Mucosa of rectum (tissue), 2 donors: ENCODE data around the gene SPEG.

Source experiments
- H3K27ac ChIP-seq, 2 donors: one replicate each; pipeline ENCODE4 v1.7.0; 2013; ENCODE audit warnings: inconsistent platforms in 2 of 2, low read depth in 2 of 2, low read length in 2 of 2
- H3K27me3 ChIP-seq, 2 donors: one replicate each; pipeline ENCODE4 v1.7.0; 2013; ENCODE audit warnings: low read length in 2 of 2; ENCODE audit not compliant: control insufficient read depth in 2 of 2, insufficient read depth in 2 of 2
- H3K36me3 ChIP-seq, 2 donors: one replicate each; pipeline ENCODE4 v1.7.0; 2013; ENCODE audit warnings: low read length in 2 of 2; ENCODE audit not compliant: control insufficient read depth in 2 of 2, insufficient read depth in 2 of 2
- H3K4me1 ChIP-seq, 2 donors: one replicate each; pipeline ENCODE4 v1.7.0; 2013; ENCODE audit warnings: low read length in 2 of 2, mild to moderate bottlenecking in 1 of 2; ENCODE audit not compliant: control insufficient read depth in 2 of 2, insufficient read depth in 2 of 2
- H3K4me3 ChIP-seq, 2 donors: one replicate each; pipeline ENCODE4 v1.7.0; 2013; ENCODE audit warnings: low read length in 2 of 2
- H3K9ac ChIP-seq, 2 donors: one replicate each; pipeline ENCODE4 v1.7.0; 2013; ENCODE audit warnings: low read length in 2 of 2, low read depth in 1 of 2, mild to moderate bottlenecking in 1 of 2
- H3K9me3 ChIP-seq, 2 donors: one replicate each; pipeline ENCODE4 v1.7.0; 2013; ENCODE audit warnings: low read length in 2 of 2; ENCODE audit not compliant: control insufficient read depth in 2 of 2
- donor health status: healthy.
- donor health status: Normal muscosa, but diverticular disease.

The SPEG gene

DNA sequence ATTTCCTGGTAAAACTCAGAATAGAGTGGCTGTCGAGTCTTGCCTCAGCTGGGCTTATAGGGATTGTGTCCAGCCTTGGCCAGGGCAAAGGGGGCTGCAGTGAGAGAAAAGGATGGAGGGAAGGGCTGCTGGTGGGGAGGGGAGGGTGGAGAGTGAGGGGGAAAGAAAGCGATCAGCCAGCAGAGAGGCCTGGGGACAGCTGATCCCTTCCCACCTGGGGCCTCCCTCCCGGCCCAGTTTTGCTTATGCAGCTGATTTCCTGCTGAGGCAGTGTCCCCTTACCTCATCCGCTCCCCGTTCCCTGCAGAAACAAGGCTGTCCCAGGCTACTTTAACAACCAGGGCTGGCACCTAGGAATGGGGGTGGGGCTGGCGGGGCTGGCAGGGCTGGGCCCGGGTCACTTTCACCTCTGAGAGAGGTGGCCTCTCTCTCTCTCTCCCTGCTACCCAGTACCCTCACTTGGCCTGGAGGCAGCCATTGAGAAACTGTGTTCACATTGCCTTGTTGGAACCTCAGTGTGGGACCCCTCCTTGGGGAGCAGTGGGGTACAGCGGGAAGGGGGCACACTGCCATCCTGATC, 51.8 kb downstream of the SPEG start:
- Histone ChIP-seq H3K36me3 (no peaks in the 10 kb centered on the region), H3K27me3 (peaks cover 22 to 43% of the 10 kb centered on the region in 2 donors), H3K4me1 (peaks cover 4 to 6% of the 10 kb centered on the region in 2 donors), H3K9ac (no peak overlapping the region), H3K4me3 (no peak overlapping the region), H3K9me3 (no peaks in the 10 kb centered on the region), H3K27ac (no peak overlapping the region)

DNA sequence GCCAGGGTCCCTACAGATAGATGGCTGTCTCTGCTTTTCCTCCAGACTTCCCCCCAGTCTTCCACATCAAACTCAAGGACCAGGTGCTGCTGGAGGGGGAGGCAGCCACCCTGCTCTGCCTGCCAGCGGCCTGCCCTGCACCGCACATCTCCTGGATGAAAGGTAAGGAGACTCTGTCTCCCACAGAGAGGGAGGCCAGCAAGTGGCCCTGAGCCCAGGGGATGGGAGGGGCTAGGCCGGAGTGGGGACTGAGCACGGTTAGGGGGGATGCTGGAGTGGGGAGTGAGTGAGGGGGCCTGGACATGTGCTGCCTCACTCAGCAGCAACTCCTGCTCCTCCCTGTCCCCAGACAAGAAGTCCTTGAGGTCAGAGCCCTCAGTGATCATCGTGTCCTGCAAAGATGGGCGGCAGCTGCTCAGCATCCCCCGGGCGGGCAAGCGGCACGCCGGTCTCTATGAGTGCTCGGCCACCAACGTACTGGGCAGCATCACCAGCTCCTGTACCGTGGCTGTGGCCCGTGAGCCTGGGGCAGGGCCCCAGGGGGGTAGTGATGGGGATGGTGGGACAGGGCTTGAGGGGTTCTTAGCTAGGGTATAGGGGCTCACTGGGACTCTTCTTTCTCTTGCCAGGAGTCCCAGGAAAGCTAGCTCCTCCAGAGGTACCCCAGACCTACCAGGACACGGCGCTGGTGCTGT, 53.7 kb downstream of the SPEG start:
- H3K4me1 ChIP-seq = peaks cover 4 to 6% of the 10 kb centered on the region in 2 donors
- no peak overlapping the region for H3K4me3 ChIP-seq
- no peaks in the 10 kb centered on the region for H3K36me3 ChIP-seq
- peaks cover 22 to 31% of the 10 kb centered on the region in 2 donors for H3K27me3 ChIP-seq
- H3K9ac ChIP-seq = no peak overlapping the region
- H3K9me3 ChIP-seq = no peaks in the 10 kb centered on the region
- no peak overlapping the region for H3K27ac ChIP-seq

DNA sequence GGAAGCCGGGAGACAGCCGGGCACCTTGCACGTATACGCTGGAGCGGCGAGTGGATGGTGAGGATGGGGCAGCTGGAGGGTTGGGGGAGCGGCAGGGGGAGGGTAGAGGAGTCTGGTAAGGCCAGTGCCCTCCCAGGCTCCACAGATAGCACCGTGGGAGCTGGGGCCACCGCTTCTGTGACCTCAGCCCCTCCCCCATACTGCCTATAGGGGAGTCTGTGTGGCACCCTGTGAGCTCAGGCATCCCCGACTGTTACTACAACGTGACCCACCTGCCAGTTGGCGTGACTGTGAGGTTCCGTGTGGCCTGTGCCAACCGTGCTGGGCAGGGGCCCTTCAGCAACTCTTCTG, 54.2 kb downstream of the SPEG start:
- Histone ChIP-seq H3K27me3 (peaks cover 22 to 30% of the 10 kb centered on the region in 2 donors), H3K4me1 (peaks cover 4 to 6% of the 10 kb centered on the region in 2 donors), H3K9ac (no peak overlapping the region), H3K27ac (no peak overlapping the region), H3K9me3 (no peaks in the 10 kb centered on the region), H3K36me3 (no peaks in the 10 kb centered on the region), H3K4me3 (no peak overlapping the region)

DNA sequence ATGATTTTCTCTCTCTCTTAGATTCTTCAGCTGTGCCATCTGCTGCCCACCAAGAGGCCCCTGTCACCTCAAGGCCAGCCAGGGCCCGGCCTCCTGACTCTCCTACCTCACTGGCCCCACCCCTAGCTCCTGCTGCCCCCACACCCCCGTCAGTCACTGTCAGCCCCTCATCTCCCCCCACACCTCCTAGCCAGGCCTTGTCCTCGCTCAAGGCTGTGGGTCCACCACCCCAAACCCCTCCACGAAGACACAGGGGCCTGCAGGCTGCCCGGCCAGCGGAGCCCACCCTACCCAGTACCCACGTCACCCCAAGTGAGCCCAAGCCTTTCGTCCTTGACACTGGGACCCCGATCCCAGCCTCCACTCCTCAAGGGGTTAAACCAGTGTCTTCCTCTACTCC, 54.7 kb downstream of the SPEG start:
- H3K27me3 ChIP-seq = peaks cover 19 to 30% of the 10 kb centered on the region in 2 donors
- no peaks in the 10 kb centered on the region for H3K36me3 ChIP-seq
- no peak overlapping the region for H3K4me3 ChIP-seq
- H3K27ac ChIP-seq = no peak overlapping the region
- no peak overlapping the region for H3K9ac ChIP-seq
- H3K4me1 ChIP-seq = peaks cover 1 to 2% of the 10 kb centered on the region in 2 donors
- no peaks in the 10 kb centered on the region for H3K9me3 ChIP-seq

DNA sequence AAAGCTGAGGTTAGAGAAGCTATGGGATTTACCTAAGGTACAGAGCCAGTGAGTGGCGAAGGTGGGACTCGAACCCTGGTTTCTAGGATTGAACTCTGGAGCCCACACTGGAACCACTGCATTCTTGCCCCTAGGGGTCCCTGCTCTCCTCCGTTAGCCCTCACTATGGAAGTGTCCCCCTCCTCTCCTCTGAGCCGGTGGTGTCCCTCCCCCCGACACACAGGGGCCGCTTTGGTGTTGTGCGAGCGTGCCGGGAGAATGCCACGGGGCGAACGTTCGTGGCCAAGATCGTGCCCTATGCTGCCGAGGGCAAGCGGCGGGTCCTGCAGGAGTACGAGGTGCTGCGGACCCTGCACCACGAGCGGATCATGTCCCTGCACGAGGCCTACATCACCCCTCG, 55.5 kb downstream of the SPEG start:
- Histone ChIP-seq H3K27ac (no peak overlapping the region), H3K9ac (no peak overlapping the region), H3K27me3 (peaks cover 24 to 33% of the 10 kb centered on the region in 2 donors), H3K4me3 (no peak overlapping the region), H3K9me3 (no peaks in the 10 kb centered on the region), H3K4me1 (no peaks in the 10 kb centered on the region), H3K36me3 (no peaks in the 10 kb centered on the region)

DNA sequence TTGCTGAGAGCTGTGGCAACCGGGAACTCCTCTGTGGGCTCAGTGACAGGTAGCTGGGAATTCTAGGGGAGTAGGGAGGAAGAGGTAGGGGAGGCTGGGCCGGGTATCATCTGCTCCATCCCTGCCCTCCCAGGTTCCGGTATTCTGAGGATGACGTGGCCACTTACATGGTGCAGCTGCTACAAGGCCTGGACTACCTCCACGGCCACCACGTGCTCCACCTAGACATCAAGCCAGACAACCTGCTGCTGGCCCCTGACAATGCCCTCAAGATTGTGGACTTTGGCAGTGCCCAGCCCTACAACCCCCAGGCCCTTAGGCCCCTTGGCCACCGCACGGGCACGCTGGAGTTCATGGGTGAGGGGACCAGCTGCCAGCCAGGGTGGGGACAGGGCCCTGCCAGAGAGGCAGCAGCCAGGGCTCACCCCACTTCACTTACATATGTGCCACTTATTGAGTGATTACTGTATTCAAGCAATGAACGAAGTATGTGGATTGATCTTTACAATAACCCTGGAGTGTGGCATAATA, 56.0 kb downstream of the SPEG start:
- Histone ChIP-seq H3K9ac (no peak overlapping the region), H3K27me3 (peaks cover 24 to 31% of the 10 kb centered on the region in 2 donors), H3K4me3 (no peak overlapping the region), H3K4me1 (peaks cover 0 to 2% of the 10 kb centered on the region in 2 donors), H3K36me3 (no peaks in the 10 kb centered on the region), H3K27ac (no peak overlapping the region), H3K9me3 (no peaks in the 10 kb centered on the region)

DNA sequence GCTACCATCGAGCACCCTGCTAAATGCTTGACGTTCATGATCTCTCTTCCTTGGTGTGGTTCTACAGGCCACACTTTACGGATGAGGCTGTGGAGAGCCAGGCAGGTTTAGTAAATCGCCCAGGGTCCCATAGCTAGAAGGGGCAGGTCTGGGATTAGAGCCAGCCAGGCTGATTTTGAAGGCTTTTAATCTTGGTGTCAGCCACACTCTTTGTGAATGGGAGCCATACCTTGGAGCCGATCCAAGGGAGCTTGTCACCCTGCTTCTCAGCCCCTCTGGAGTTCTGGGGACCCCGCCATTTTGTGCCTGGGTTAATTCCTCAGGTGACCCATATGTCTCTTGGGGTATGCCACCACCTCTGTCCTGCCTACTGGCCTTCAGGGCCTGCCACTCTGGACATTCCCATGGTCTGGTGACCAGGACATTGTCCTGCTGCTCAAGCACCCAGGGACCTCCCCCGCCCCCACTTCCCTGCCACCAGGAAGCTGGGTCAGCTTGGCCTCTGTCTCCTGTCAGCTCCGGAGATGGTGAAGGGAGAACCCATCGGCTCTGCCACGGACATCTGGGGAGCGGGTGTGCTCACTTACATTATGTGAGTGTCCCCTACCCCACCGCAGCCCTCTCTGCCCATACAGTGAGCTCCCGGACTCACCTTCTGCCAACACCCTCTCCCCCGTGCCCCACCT, 56.8 kb downstream of the SPEG start:
- no peak overlapping the region for H3K9ac ChIP-seq
- no peak overlapping the region for H3K4me3 ChIP-seq
- H3K27ac ChIP-seq = no peak overlapping the region
- no peaks in the 10 kb centered on the region for H3K9me3 ChIP-seq
- H3K36me3 ChIP-seq = no peaks in the 10 kb centered on the region
- H3K4me1 ChIP-seq = peaks cover 0 to 2% of the 10 kb centered on the region in 2 donors
- H3K27me3 ChIP-seq = peaks cover 28 to 31% of the 10 kb centered on the region in 2 donors

DNA sequence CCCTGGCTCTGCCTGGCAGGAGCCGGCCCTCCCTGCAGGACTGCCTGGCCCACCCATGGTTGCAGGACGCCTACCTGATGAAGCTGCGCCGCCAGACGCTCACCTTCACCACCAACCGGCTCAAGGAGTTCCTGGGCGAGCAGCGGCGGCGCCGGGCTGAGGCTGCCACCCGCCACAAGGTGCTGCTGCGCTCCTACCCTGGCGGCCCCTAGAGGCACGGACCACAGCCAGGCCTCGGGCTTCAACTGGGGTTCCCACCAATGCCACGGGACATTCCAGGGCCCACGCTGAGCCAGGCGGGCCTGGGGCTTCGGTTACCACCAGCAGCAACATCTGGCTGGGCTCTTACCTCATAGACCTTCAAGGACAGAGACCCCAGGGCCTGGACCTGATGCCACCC, 57.9 kb downstream of the SPEG start:
- H3K9me3 ChIP-seq = no peaks in the 10 kb centered on the region

DNA sequence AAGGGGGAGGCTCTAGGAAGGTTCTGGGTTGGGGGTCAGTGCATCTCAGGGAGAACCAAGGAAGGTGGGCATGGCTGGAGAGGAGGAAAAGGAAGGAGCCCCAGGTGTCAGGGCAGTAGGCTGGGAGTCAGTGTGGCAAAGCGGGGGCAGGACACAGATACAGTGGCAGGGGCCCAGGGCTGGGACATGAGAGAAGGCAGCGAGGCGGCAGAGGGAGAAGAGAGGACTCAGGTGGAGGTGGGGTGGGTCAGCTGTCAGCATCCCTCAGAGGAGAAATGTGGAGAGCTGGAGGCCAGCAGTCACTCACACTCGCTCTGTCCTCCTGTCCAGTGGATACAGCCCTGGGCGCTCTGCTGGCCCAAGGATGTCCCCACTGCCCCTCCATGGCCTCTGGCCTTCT, 58.4 kb downstream of the SPEG start:
- Histone ChIP-seq H3K9ac (no peak overlapping the region), H3K27ac (no peak overlapping the region), H3K4me3 (no peak overlapping the region), H3K36me3 (no peaks in the 10 kb centered on the region), H3K9me3 (no peaks in the 10 kb centered on the region), H3K27me3 (peaks cover 30 to 36% of the 10 kb centered on the region in 2 donors), H3K4me1 (peaks cover 12 to 14% of the 10 kb centered on the region in 2 donors)

More for the DNA sequence above, 57.9 kb downstream of the SPEG start:
- no peak overlapping the region for H3K4me3 ChIP-seq
- peaks cover 30 to 36% of the 10 kb centered on the region in 2 donors for H3K27me3 ChIP-seq
- no peak overlapping the region for H3K9ac ChIP-seq
- no peak overlapping the region for H3K27ac ChIP-seq
- H3K36me3 ChIP-seq = no peaks in the 10 kb centered on the region
- peaks cover 9 to 11% of the 10 kb centered on the region in 2 donors for H3K4me1 ChIP-seq

DNA sequence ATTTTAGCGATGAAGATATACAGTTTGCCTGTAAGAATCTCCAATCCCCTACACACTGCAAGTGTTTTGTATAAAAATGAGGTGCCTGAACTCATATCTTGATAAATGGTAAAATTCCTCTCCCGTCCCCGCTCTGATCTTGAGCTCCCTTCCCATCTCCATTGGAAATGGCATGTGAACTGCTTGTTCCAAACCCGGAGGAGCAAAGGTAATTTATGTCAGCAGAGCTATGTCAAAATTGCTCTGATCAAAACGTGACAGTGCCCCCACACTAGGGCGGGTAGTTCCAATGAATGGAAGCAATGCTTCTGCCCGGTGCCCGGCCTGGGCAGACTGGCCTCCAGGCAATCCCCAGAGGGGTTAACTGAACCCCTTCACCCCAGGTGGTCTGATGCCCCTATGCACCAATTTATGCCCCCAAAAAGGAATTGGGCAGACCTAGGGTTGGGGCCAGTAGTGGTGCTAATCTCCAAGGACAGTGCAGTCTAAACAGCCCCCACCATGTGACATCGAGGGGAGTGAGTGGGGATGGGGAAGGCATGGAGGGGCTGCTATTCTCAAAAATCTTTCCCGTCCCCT, 60.4 kb downstream of the SPEG start:
- Histone ChIP-seq H3K4me3 (no peak overlapping the region), H3K9me3 (no peaks in the 10 kb centered on the region), H3K36me3 (no peaks in the 10 kb centered on the region), H3K27me3 (peaks cover 30 to 36% of the 10 kb centered on the region in 2 donors), H3K4me1 (peaks cover 14 to 24% of the 10 kb centered on the region in 2 donors), H3K9ac (no peak overlapping the region), H3K27ac (no peak overlapping the region)
